KOPT-K1 (cell line): ENCODE data around the gene NEIL1.
"Not testable (repeated sequence)": the region's sequence is repeated elsewhere in the genome, so short reads cannot be mapped to it uniquely, and the experiment has no call there.

Experiments
- H3K27ac ChIP-seq: fragments of 200-600 bp; sonication (generic); 2 replicates; pipeline ENCODE4 v1.5.1; 2016; ENCODE audit warnings: antibody characterized with exemption, mild to moderate bottlenecking, low read depth, low read length; ENCODE audit not compliant: poor library complexity, severe bottlenecking
- H3K36me3 ChIP-seq: fragments of 200-600 bp; sonication (generic); 2 replicates; pipeline ENCODE4 v1.5.1; 2017; ENCODE audit warnings: antibody characterized with exemption, mild to moderate bottlenecking, low read length, moderate library complexity; ENCODE audit not compliant: insufficient read depth
- H3K9me3 ChIP-seq: fragments of 200-600 bp; sonication (generic); 2 replicates; pipeline ENCODE4 v1.5.1; 2017; ENCODE audit warnings: antibody characterized with exemption, low read length, mild to moderate bottlenecking; ENCODE audit not compliant: insufficient read depth, poor library complexity, severe bottlenecking

NEIL1 gene, protein sequence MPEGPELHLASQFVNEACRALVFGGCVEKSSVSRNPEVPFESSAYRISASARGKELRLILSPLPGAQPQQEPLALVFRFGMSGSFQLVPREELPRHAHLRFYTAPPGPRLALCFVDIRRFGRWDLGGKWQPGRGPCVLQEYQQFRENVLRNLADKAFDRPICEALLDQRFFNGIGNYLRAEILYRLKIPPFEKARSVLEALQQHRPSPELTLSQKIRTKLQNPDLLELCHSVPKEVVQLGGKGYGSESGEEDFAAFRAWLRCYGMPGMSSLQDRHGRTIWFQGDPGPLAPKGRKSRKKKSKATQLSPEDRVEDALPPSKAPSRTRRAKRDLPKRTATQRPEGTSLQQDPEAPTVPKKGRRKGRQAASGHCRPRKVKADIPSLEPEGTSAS

DNA sequence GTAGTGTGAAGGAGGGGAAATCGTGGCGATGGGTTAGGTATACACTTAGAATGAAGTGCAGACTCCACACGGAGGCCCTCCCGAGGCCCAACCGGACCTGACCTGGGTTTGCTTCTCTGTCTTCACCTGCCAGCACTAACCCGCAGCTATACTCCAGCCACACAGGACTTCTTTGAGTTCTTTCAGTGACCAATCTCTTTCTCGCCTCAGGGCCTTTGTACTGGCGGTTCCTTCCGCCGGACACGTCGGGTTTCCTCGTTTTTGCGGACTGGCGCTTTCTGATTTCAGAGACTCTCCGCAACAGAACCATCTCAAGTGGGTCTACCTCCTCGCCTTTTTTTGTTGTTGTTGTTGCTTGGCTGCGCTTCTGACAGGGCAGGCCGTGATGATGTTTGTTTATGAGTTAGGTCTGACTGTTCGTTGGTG lies at the start of gene NEIL1:
TSS of gene NEIL1 (plus strand) at position 244 of the 426 bp plus-strand sequence. CDS start 1,867 bp downstream, outside the sequence.
- peak within 1 kb of the TSS; percentile 24 for H3K27ac ChIP-seq

DNA sequence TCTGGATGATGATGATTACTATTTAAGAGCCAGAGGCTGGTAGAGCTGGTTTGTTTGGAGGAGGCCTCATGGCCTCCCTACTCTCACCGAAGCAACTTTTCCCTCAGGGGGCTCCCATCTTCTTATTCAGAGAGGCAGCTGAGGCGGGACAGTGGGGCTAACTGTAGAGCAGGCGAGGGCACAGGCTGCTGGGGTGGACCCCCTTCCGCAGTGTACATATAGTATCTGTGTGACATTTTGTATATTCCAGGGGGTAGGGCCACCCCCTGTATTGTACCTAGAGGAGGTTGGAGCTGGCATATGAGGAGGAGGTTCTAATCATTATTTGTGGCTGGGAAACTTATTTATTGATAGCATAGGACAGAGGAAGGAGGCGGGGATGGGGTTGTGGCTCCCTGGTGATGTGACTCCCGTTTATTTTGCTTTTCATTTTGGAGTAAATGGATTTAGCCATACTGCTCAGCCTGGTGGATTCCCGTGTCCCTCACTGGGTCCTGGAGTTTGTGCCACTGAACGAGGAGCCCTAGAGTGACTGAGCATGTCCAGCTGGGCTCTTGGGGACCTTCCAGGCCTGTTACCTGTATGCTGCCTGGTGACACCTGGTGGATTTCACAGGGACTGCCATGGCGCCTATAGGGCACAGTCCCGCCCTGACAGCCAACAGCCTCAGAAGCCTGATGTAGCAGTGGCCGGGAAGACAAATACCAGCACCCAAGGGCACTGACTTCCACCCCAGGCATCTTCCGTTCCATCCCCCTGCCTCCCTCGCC lies 48.1 kb upstream of the NEIL1 start:
- H3K27ac ChIP-seq, H3K36me3 ChIP-seq, H3K9me3 ChIP-seq: not testable (repeated sequence)

More for the DNA sequence above, at the start of gene NEIL1:
- Histone ChIP-seq H3K36me3 (no peaks in the 10 kb centered on the region), H3K9me3 (peaks cover 27% of the 10 kb centered on the region)

DNA sequence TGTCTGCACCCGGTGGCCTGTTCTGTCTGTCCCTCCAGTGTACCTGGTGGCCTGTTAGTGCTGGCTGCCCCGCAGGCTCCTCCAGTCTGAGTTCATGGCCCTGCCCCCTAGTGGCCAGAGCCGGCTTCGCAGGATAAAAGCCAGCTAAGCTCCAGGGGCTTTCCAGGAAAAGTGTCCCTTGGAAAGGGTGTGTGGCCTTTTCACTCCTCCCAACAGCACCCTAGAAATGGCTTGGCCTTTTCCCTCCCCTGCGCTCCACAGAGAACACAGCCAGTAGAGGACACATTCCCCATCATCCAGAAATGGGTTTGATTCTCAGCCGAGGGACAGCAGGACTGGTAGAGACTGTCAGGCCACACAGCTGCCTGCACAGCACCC lies 47.5 kb upstream of the NEIL1 start:
- not testable (repeated sequence) for H3K27ac ChIP-seq, H3K9me3 ChIP-seq, H3K36me3 ChIP-seq

GRCh38 chr15:75300026-75300425 lies 46.8 kb upstream of the NEIL1 start:
- H3K9me3 ChIP-seq, H3K27ac ChIP-seq, H3K36me3 ChIP-seq: not testable (repeated sequence)

DNA sequence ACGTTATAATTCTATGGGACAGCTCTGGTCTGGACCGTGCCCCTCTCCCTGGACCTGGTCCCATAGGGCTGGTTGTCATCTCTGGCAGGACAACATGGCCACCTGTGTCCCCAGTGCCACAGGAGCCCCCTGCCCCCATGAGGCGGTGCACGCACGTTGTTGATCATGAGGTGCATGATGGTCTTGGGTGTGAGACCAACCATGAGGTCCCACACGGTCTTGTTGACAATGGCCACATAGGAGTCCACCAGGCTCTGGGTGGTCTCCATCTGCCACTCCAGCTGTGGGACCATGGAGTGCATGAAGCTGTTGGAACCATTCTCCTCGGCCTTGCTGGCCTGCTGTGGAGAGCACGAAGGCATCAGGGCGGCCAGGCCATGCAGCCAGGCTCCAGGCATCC lies 44.5 kb upstream of the NEIL1 start:
- H3K36me3 ChIP-seq, result no peaks in the 10 kb centered on the region
- H3K27ac ChIP-seq, result no peak overlapping the region
- H3K9me3 ChIP-seq, result no peaks in the 10 kb centered on the region

DNA sequence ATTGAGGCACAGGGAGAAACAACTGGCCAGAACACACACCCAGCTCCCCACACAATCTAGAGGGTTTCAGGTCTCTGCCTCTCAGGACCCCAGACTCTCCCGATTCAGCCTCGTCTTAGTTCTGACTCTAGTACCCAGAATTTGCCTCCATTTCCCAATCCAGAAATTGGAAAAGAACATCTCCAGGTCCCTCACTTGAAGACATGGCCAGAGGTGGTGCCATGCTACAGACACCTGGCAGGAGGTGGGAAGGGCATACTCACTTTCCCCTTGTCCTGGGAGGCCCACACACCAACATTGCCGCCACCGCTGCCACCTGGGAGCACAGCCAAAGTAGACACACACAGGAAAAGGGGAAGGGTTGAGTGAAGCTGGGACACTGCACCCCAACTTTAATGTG lies 44.1 kb upstream of the NEIL1 start:
- H3K9me3 ChIP-seq, H3K27ac ChIP-seq, H3K36me3 ChIP-seq: not testable (repeated sequence)

GRCh38 chr15:75306188-75306587 lies 40.7 kb upstream of the NEIL1 start:
- Histone ChIP-seq H3K36me3 (no peaks in the 10 kb centered on the region), H3K9me3 (no peaks in the 10 kb centered on the region), H3K27ac (no peak overlapping the region)

- no peaks in the 10 kb centered on the region for H3K9me3 ChIP-seq
- H3K27ac ChIP-seq, result no peak overlapping the region
- H3K36me3 ChIP-seq, result no peaks in the 10 kb centered on the region
These were observed 39.0 kb upstream of the NEIL1 start for GRCh38 chr15:75307778-75308390.

DNA sequence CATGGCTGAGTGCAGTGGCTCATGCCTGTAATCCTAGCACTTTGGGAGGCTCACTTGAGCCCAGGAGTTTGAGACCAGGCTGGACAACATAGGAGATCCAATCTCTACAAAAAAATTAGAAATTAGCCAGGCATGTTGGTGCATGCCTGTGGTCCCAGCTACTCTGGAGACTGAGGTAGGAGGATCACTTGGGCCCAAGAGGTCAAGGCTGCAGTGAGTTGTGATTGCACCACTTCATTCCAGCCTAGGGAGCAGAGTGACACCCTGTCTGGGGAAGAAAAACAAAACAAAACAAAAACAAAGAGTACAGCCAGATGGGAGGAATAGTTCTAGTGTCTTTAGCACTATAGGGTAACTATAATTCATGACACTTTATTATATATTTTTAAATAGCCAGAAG lies 37.1 kb upstream of the NEIL1 start:
- H3K36me3 ChIP-seq, result no peaks in the 10 kb centered on the region
- H3K27ac ChIP-seq, result no peak overlapping the region
- no peaks in the 10 kb centered on the region for H3K9me3 ChIP-seq

GRCh38 chr15:75312548-75312947 lies 34.3 kb upstream of the NEIL1 start:
- H3K27ac ChIP-seq, H3K9me3 ChIP-seq, H3K36me3 ChIP-seq: not testable (repeated sequence)

- Histone ChIP-seq H3K36me3 (no peaks in the 10 kb centered on the region), H3K9me3 (no peaks in the 10 kb centered on the region), H3K27ac (no peak overlapping the region)
These were observed 33.6 kb upstream of the NEIL1 start for GRCh38 chr15:75313116-75313845.

GRCh38 chr15:75314552-75315290 lies 32.1 kb upstream of the NEIL1 start:
- no peak overlapping the region for H3K27ac ChIP-seq
- H3K36me3 ChIP-seq, result no peaks in the 10 kb centered on the region
- no peaks in the 10 kb centered on the region for H3K9me3 ChIP-seq

- not testable (repeated sequence) for H3K36me3 ChIP-seq, H3K9me3 ChIP-seq, H3K27ac ChIP-seq
These were observed 27.5 kb upstream of the NEIL1 start for GRCh38 chr15:75319231-75319897.

- Histone ChIP-seq H3K27ac (no peak overlapping the region), H3K9me3 (no peaks in the 10 kb centered on the region), H3K36me3 (no peaks in the 10 kb centered on the region)
These were observed 25.1 kb upstream of the NEIL1 start for GRCh38 chr15:75321711-75322110.
